ENCODE measurements around the gene ECSCR. TPM values are rescaled to one million over a fixed set of nuclear protein-coding genes. Genes with fewer than 3 reads are reported as not detected.

Gene ECSCR
- total and polyA plus RNA-seq, 10 of the 15 experiments (the other 5 are each of a cell fraction or from before 2014, with no cell fraction given): 0.15 to 0.83 (median 0.23) TPM; not detected in 3

DNA sequence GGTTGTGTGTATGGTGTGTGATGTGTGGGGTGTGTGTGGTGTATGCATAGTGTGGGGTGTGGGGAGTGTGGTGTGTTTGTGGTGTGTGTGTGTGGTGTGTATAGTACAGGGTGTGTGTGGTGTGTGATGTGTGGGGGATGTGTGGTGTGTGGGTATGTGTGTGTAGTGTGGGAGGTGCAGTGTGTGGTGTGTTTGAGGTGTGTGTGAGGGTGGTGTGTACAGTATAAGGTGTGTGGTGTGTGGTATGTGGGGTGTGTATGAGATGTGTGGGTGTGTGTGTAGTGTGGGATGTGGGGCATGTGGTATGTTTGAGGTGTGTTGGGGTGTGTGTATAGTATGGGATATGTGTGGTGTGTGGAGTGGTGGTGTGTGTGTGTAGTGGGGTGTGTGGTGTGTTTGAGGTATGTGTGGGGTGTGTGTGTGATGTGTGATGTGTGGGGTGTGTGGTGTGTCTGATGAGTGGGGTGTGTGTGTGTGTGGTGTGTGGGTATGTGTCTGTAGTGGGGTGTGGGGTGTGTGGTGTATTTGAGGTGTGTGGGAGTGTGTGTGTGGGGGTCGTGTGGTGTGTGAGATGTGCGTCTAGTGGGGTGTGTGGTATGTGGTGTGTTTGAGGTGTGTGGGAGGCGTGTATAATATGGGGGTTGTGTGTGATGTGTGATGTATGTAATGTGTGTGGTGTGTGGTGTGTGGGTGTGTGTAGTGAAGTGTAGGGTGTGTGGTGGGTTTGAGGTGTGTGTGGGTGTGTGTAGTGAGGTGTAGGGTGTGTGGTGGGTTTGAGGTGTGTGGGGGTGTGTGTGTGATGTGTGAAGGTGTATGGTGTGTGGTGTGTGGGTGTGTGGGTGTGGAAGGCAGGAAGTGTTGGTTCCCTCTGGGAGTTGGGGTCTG lies 8.6 kb downstream of the ECSCR start (continued):
- TF ChIP-seq, protein P1, sequence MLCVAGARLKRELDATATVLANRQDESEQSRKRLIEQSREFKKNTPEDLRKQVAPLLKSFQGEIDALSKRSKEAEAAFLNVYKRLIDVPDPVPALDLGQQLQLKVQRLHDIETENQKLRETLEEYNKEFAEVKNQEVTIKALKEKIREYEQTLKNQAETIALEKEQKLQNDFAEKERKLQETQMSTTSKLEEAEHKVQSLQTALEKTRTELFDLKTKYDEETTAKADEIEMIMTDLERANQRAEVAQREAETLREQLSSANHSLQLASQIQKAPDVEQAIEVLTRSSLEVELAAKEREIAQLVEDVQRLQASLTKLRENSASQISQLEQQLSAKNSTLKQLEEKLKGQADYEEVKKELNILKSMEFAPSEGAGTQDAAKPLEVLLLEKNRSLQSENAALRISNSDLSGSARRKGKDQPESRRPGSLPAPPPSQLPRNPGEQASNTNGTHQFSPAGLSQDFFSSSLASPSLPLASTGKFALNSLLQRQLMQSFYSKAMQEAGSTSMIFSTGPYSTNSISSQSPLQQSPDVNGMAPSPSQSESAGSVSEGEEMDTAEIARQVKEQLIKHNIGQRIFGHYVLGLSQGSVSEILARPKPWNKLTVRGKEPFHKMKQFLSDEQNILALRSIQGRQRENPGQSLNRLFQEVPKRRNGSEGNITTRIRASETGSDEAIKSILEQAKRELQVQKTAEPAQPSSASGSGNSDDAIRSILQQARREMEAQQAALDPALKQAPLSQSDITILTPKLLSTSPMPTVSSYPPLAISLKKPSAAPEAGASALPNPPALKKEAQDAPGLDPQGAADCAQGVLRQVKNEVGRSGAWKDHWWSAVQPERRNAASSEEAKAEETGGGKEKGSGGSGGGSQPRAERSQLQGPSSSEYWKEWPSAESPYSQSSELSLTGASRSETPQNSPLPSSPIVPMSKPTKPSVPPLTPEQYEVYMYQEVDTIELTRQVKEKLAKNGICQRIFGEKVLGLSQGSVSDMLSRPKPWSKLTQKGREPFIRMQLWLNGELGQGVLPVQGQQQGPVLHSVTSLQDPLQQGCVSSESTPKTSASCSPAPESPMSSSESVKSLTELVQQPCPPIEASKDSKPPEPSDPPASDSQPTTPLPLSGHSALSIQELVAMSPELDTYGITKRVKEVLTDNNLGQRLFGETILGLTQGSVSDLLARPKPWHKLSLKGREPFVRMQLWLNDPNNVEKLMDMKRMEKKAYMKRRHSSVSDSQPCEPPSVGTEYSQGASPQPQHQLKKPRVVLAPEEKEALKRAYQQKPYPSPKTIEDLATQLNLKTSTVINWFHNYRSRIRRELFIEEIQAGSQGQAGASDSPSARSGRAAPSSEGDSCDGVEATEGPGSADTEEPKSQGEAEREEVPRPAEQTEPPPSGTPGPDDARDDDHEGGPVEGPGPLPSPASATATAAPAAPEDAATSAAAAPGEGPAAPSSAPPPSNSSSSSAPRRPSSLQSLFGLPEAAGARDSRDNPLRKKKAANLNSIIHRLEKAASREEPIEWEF (IDR thresholded peaks at IDR 0.05; ENCODE audit: insufficient replicate concordance, low read depth, low read length): no peak
- TF ChIP-seq CHD4 (IDR thresholded peaks at IDR 0.05): no peak; the same call in 1 of the 2 replicates
- no peak for TF ChIP-seq STAT3 (IDR thresholded peaks at IDR 0.05; ENCODE audit: low read depth, low read length)
- TF ChIP-seq CHD2 (IDR thresholded peaks at IDR 0.05; ENCODE audit: borderline replicate concordance, low read depth, low read length): no peak
- peak; percentile 58; the same call in 1 of the 2 replicates for TF ChIP-seq CREM (IDR thresholded peaks at IDR 0.05; ENCODE audit: low read depth)
- TF ChIP-seq RB1 (IDR thresholded peaks at IDR 0.05; ENCODE audit: borderline replicate concordance): no peak
- no peak for TF ChIP-seq POLR2AphosphoS2 (IDR thresholded peaks at IDR 0.05; ENCODE audit: low read depth, low read length)
- TF ChIP-seq NFXL1 (IDR thresholded peaks at IDR 0.05; ENCODE audit: borderline replicate concordance): no peak
- TF ChIP-seq NR2F1 (conservative IDR thresholded peaks at IDR 0.05): peak; percentile 51
- no peak for TF ChIP-seq TARDBP (IDR thresholded peaks at IDR 0.05; ENCODE audit: borderline replicate concordance)
- TF ChIP-seq TCF3 (IDR thresholded peaks at IDR 0.05; ENCODE audit: borderline replicate concordance, insufficient read depth, low read depth, low read length): no peak
- no peak for TF ChIP-seq JUNB (IDR thresholded peaks at IDR 0.05)
- TF ChIP-seq, protein P2, sequence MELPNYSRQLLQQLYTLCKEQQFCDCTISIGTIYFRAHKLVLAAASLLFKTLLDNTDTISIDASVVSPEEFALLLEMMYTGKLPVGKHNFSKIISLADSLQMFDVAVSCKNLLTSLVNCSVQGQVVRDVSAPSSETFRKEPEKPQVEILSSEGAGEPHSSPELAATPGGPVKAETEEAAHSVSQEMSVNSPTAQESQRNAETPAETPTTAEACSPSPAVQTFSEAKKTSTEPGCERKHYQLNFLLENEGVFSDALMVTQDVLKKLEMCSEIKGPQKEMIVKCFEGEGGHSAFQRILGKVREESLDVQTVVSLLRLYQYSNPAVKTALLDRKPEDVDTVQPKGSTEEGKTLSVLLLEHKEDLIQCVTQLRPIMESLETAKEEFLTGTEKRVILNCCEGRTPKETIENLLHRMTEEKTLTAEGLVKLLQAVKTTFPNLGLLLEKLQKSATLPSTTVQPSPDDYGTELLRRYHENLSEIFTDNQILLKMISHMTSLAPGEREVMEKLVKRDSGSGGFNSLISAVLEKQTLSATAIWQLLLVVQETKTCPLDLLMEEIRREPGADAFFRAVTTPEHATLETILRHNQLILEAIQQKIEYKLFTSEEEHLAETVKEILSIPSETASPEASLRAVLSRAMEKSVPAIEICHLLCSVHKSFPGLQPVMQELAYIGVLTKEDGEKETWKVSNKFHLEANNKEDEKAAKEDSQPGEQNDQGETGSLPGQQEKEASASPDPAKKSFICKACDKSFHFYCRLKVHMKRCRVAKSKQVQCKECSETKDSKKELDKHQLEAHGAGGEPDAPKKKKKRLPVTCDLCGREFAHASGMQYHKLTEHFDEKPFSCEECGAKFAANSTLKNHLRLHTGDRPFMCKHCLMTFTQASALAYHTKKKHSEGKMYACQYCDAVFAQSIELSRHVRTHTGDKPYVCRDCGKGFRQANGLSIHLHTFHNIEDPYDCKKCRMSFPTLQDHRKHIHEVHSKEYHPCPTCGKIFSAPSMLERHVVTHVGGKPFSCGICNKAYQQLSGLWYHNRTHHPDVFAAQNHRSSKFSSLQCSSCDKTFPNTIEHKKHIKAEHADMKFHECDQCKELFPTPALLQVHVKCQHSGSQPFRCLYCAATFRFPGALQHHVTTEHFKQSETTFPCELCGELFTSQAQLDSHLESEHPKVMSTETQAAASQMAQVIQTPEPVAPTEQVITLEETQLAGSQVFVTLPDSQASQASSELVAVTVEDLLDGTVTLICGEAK (IDR thresholded peaks at IDR 0.05; ENCODE audit: borderline replicate concordance): no peak
- TF ChIP-seq, protein P3, sequence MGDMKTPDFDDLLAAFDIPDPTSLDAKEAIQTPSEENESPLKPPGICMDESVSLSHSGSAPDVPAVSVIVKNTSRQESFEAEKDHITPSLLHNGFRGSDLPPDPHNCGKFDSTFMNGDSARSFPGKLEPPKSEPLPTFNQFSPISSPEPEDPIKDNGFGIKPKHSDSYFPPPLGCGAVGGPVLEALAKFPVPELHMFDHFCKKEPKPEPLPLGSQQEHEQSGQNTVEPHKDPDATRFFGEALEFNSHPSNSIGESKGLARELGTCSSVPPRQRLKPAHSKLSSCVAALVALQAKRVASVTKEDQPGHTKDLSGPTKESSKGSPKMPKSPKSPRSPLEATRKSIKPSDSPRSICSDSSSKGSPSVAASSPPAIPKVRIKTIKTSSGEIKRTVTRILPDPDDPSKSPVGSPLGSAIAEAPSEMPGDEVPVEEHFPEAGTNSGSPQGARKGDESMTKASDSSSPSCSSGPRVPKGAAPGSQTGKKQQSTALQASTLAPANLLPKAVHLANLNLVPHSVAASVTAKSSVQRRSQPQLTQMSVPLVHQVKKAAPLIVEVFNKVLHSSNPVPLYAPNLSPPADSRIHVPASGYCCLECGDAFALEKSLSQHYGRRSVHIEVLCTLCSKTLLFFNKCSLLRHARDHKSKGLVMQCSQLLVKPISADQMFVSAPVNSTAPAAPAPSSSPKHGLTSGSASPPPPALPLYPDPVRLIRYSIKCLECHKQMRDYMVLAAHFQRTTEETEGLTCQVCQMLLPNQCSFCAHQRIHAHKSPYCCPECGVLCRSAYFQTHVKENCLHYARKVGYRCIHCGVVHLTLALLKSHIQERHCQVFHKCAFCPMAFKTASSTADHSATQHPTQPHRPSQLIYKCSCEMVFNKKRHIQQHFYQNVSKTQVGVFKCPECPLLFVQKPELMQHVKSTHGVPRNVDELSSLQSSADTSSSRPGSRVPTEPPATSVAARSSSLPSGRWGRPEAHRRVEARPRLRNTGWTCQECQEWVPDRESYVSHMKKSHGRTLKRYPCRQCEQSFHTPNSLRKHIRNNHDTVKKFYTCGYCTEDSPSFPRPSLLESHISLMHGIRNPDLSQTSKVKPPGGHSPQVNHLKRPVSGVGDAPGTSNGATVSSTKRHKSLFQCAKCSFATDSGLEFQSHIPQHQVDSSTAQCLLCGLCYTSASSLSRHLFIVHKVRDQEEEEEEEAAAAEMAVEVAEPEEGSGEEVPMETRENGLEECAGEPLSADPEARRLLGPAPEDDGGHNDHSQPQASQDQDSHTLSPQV (IDR thresholded peaks at IDR 0.05): no peak
- TF ChIP-seq ATF7 (IDR thresholded peaks at IDR 0.05; ENCODE audit: low read depth): peak; percentile 99
- no peak for TF ChIP-seq KAT2A (conservative IDR thresholded peaks at IDR 0.05; ENCODE audit: control insufficient read depth, low read depth, low read length)

Data from GM12878 (cell line).